ENCODE data around the gene CCDC141.

GRCh38 chr2:178908810-178909209 is 141.1 kb downstream of the CCDC141 start:
- TF ChIP-seq CTCF (IDR thresholded peaks at IDR 0.05) (no peak), POLR2AphosphoS5 (IDR thresholded peaks at IDR 0.05) (no peak)
